Testis (tissue), 3 donors: ENCODE measurements around the gene GNA12. TPM values are rescaled to one million over a fixed set of nuclear protein-coding genes. Genes with fewer than 3 reads are reported as not detected.
A peak's percentile ranks its signal among the peaks of the same experiment; 100 is the strongest.

ENCODE experiments used
- DNase-seq: peaks from one replicate; pipeline ENCODE4 v3.0.0-alpha.2; 2019
- H3K27ac ChIP-seq, 2 donors: fragments of 200-600 bp; sonication (generic); one replicate each; pipeline ENCODE4 v1.5.1; 2019
- H3K27me3 ChIP-seq: fragments of 200-600 bp; sonication (generic); one replicate; pipeline ENCODE4 v1.5.1; 2019
- H3K36me3 ChIP-seq: fragments of 200-600 bp; sonication (generic); one replicate; pipeline ENCODE4 v1.5.1; 2017; ENCODE audit warnings: low read depth; ENCODE audit errors: missing control alignments
- H3K4me1 ChIP-seq: fragments of 200-600 bp; sonication (generic); one replicate; pipeline ENCODE4 v1.5.1; 2019
- H3K4me3 ChIP-seq, 2 donors: fragments of 200-600 bp; sonication (generic); one replicate each; pipeline ENCODE4 v1.5.1; 2017 to 2019
- H3K9me3 ChIP-seq: fragments of 200-600 bp; sonication (generic); one replicate; pipeline ENCODE4 v1.5.1; 2017
- CTCF ChIP-seq, 3 experiments: fragments of 450-650 bp in 2 of 3; fragments of 200-600 bp in 1 of 3; sonication (generic) in 1 of 3; IDR thresholded peaks; one replicate each; pipeline ENCODE4 v1.5.1; 2016 to 2019; ENCODE audit warnings: antibody characterized with exemption in 3 of 3, mild to moderate bottlenecking in 2 of 3, moderate library complexity in 1 of 3
- POLR2A ChIP-seq: fragments of 450-650 bp; IDR thresholded peaks from one replicate; pipeline ENCODE4 v1.6.1; 2017; ENCODE audit warnings: antibody characterized with exemption, mild to moderate bottlenecking, moderate library complexity
- WGBS, 2 donors: methylation state at CpG; one replicate each; pipeline ENCODE4 v1.1.5; 2018; 5-methylcytosine and 5-hydroxymethylcytosine counted together
- intact Hi-C: fragments of 100-400 bp; cut with DNase I; formaldehyde crosslinking; loops from one replicate; pipeline ENCODE4 v1.15.1; 2023; ENCODE audit warnings: low total_unique reads
- polyA plus RNA-seq: library from polyadenylated mRNA; stranded (reverse); fragments of 350-450 nt; fragmentation: Illumina TruSeq; extraction: RNeasy Lipid Tissue Mini Kit (QIAGEN cat#74804); gene quantifications from one replicate; pipeline ENCODE4 v1.2.3, GENCODE V29; 2014; ENCODE audit warnings: low read depth, low replicate concordance; ENCODE audit not compliant: insufficient read depth
- total RNA-seq, 2 donors: library from RNA; depleted of rRNA; stranded (reverse); fragments of >200 nt; gene quantifications; one replicate each; pipeline ENCODE4 v1.2.3, GENCODE V29; 2016

The GNA12 gene
- total and polyA plus RNA-seq, 3 donors from 2014 or later, result 50.0 to 69.6 (median 53.2) TPM

- H3K27me3 ChIP-seq, result no peaks in the 10 kb centered on the region
- intact Hi-C loops, result no loop called here
- 29 to 53% methylated on average over 29 to 33 of the region's 33 CpGs for WGBS, 2 donors
- H3K9me3 ChIP-seq, result no peaks in the 10 kb centered on the region
- H3K27ac ChIP-seq, result peak overlapping the region; percentile 56 to 57
- H3K4me3 ChIP-seq, result no peak overlapping the region
- TF ChIP-seq CTCF (IDR thresholded peaks at IDR 0.05) (no peak), POLR2A (no peak)
- H3K36me3 ChIP-seq, result no peaks in the 10 kb centered on the region
- peaks cover 23% of the 10 kb centered on the region for H3K4me1 ChIP-seq
- peak; percentile 80 for DNase-seq
These were observed 109.1 kb downstream of the GNA12 start for GRCh38 chr7:2734751-2735571.

GRCh38 chr7:2734084-2734686 is 109.9 kb downstream of the GNA12 start:
- Histone ChIP-seq H3K4me1 (peaks cover 29% of the 10 kb centered on the region), H3K4me3 (no peak overlapping the region), H3K9me3 (no peaks in the 10 kb centered on the region), H3K27ac (peak overlapping the region; percentile 56 to 57), H3K27me3 (no peaks in the 10 kb centered on the region), H3K36me3 (no peaks in the 10 kb centered on the region)
- WGBS, 2 donors, result 89% methylated on average over 24 of the region's 24 CpGs
- TF ChIP-seq POLR2A, result no peak
- TF ChIP-seq CTCF (IDR thresholded peaks at IDR 0.05), result no peak
- intact Hi-C loops, result no loop called here
- DNase-seq, result no peak

- peak; percentile 47 for DNase-seq
- Histone ChIP-seq H3K9me3 (no peaks in the 10 kb centered on the region), H3K4me1 (peaks cover 39% of the 10 kb centered on the region), H3K4me3 (no peak overlapping the region), H3K36me3 (no peaks in the 10 kb centered on the region), H3K27me3 (no peaks in the 10 kb centered on the region), H3K27ac (peak overlapping the region; percentile 16 to 17)
- intact Hi-C loops, result no loop called here
- TF ChIP-seq POLR2A (no peak), CTCF (IDR thresholded peaks at IDR 0.05) (no peak)
- 67 to 76% methylated on average over 18 of the region's 18 CpGs for WGBS, 2 donors
These were observed 111.0 kb downstream of the GNA12 start for GRCh38 chr7:2732959-2733584.

GRCh38 chr7:2732388-2732787 is 111.7 kb downstream of the GNA12 start:
- H3K4me1 ChIP-seq, result peaks cover 39% of the 10 kb centered on the region
- no peaks in the 10 kb centered on the region for H3K36me3 ChIP-seq
- no peaks in the 10 kb centered on the region for H3K9me3 ChIP-seq
- 93 to 96% methylated on average over 9 of the region's 9 CpGs for WGBS, 2 donors
- H3K27me3 ChIP-seq, result no peaks in the 10 kb centered on the region
- DNase-seq, result peak; percentile 10
- no peak overlapping the region for H3K4me3 ChIP-seq
- H3K27ac ChIP-seq, result no peak overlapping the region
- intact Hi-C loops, result no loop called here
- TF ChIP-seq POLR2A (no peak), CTCF (IDR thresholded peaks at IDR 0.05) (no peak)
